MCF 10A (cell line): Measurements from ENCODE around the gene CCDC88C. TPM values are rescaled to one million over a fixed set of nuclear protein-coding genes. Genes with fewer than 3 reads are reported as not detected.

Source experiments
- BruUV-seq: library from RNA; stranded (reverse); fragments of 400-500 nt; replicated peaks from 2 replicates; lab custom pipeline; 2021; lab: Mats Ljungman, UMichigan
- CTCF ChIA-PET: fragments of 300-600 bp; sonication (Branson Sonifier 250); formaldehyde crosslinking; extraction: SDS; loops from one replicate; lab custom pipeline; 2021; ENCODE audit warnings: antibody characterized with exemption, inconsistent platforms; lab: Yijun Ruan, JAX
- POLR2A ChIA-PET: fragments of 300-600, 350-650 bp; sonication (Branson Sonifier 250); formaldehyde crosslinking; extraction: SDS; loops from one replicate; lab custom pipeline; 2020; ENCODE audit warnings: antibody characterized with exemption, inconsistent platforms; lab: Yijun Ruan, JAX
- DNase-seq: peaks from one replicate; pipeline ENCODE4 v3.0.0-alpha.2; 2018; ENCODE audit not compliant: unreplicated experiment
- H3K27ac Mint-ChIP-seq: one replicate; pipeline ENCODE4 v1.8.0; 2022; ENCODE audit warnings: mild to moderate bottlenecking, low read depth, mixed read lengths; ENCODE audit not compliant: unreplicated experiment
- H3K27me3 Mint-ChIP-seq: one replicate; pipeline ENCODE4 v1.8.0; 2022; ENCODE audit warnings: mixed read lengths; ENCODE audit not compliant: insufficient read depth, unreplicated experiment
- H3K36me3 Mint-ChIP-seq: one replicate; pipeline ENCODE4 v1.8.0; 2022; ENCODE audit warnings: mild to moderate bottlenecking, moderate library complexity, mixed read lengths; ENCODE audit not compliant: insufficient read depth, unreplicated experiment
- H3K4me1 Mint-ChIP-seq: one replicate; pipeline ENCODE4 v1.8.0; 2022; ENCODE audit warnings: mixed read lengths; ENCODE audit not compliant: insufficient read depth, unreplicated experiment
- H3K4me3 Mint-ChIP-seq: one replicate; pipeline ENCODE4 v1.8.0; 2022; ENCODE audit warnings: mild to moderate bottlenecking, moderate library complexity, mixed read lengths; ENCODE audit not compliant: unreplicated experiment
- H3K9me3 Mint-ChIP-seq: one replicate; pipeline ENCODE4 v1.8.0; 2022; ENCODE audit warnings: mixed read lengths; ENCODE audit not compliant: unreplicated experiment
- CTCF ChIP-seq: fragments of 200-600 bp; IDR thresholded peaks from one replicate; pipeline ENCODE4 v1.8.0; 2022; ENCODE audit warnings: antibody characterized with exemption, mild to moderate bottlenecking; ENCODE audit not compliant: unreplicated experiment
- intact Hi-C: fragments of 100-400 bp; cut with micrococcal nuclease; formaldehyde crosslinking; loops from 2 replicates; pipeline ENCODE4 v1.14.1; 2022
- total RNA-seq: library from RNA; stranded (reverse); gene quantifications from 2 replicates; pipeline ENCODE4 v1.2.3, GENCODE V29; 2022

Gene CCDC88C
- total RNA-seq, 1 experiment from 2014 or later, result 19.7 TPM

GRCh38 chr14:91307652-91308051, 110.0 kb downstream of the CCDC88C start:
- intact Hi-C loops, result no loop called here
- ChIA-PET CTCF (interaction anchor here (0.7 to 1.0 kb wide), 2 partner anchors 16 to 17 kb away, joined by 3 to 4 read pairs; no protein-coding TSS in a partner anchor), POLR2A (no interaction called here)
- Mint-ChIP-seq H3K27ac (no peak overlapping the region), H3K4me3 (no peak overlapping the region), H3K9me3 (no peaks in the 10 kb centered on the region), H3K4me1 (no peaks in the 10 kb centered on the region), H3K36me3 (peaks cover 14% of the 10 kb centered on the region), H3K27me3 (no peaks in the 10 kb centered on the region)
- DNase-seq, result no peak
- no TSS peak for BruUV-seq
- TF ChIP-seq CTCF, result no peak

GRCh38 chr14:91307046-91307445, 110.6 kb downstream of the CCDC88C start:
- CTCF ChIA-PET, result interaction anchor here (0.7 kb wide), 1 partner anchor 17 kb away, joined by 3 read pairs; no protein-coding TSS in a partner anchor
- H3K4me1 Mint-ChIP-seq, result no peaks in the 10 kb centered on the region
- H3K36me3 Mint-ChIP-seq, result peaks cover 8% of the 10 kb centered on the region
- intact Hi-C loops, result no loop called here
- H3K27ac Mint-ChIP-seq, result no peak overlapping the region
- no TSS peak for BruUV-seq
- DNase-seq, result no peak
- H3K27me3 Mint-ChIP-seq, result no peaks in the 10 kb centered on the region
- TF ChIP-seq CTCF, result no peak
- no peak overlapping the region for H3K4me3 Mint-ChIP-seq
- no peaks in the 10 kb centered on the region for H3K9me3 Mint-ChIP-seq
- POLR2A ChIA-PET, result interaction anchor here (0.6 kb wide), 1 partner anchor 1071 kb away, joined by 3 read pairs; no protein-coding TSS in a partner anchor

- Mint-ChIP-seq H3K27ac (no peak overlapping the region), H3K4me3 (no peak overlapping the region), H3K36me3 (peaks cover 7% of the 10 kb centered on the region), H3K4me1 (no peaks in the 10 kb centered on the region), H3K9me3 (no peaks in the 10 kb centered on the region), H3K27me3 (no peaks in the 10 kb centered on the region)
- no peak for DNase-seq
- BruUV-seq, result no TSS peak
- intact Hi-C loops, result no loop called here
- TF ChIP-seq CTCF, result no peak
- ChIA-PET POLR2A (no interaction called here), CTCF (interaction anchor here (0.6 kb wide), 2 partner anchors 39 to 595 kb away, joined by 3 to 4 read pairs; no protein-coding TSS in a partner anchor)
Observed at GRCh38 chr14:91306547-91306946, 111.1 kb downstream of the CCDC88C start.

GRCh38 chr14:91305650-91306431, 111.8 kb downstream of the CCDC88C start:
- Mint-ChIP-seq H3K36me3 (peaks cover 7% of the 10 kb centered on the region), H3K27me3 (no peaks in the 10 kb centered on the region), H3K9me3 (no peaks in the 10 kb centered on the region), H3K27ac (no peak overlapping the region), H3K4me3 (no peak overlapping the region), H3K4me1 (no peaks in the 10 kb centered on the region)
- DNase-seq, result no peak
- CTCF ChIA-PET, result interaction anchor here (0.6 to 1.3 kb wide), 4 partner anchors 19 to 595 kb away, joined by 3 to 4 read pairs (median 4); no protein-coding TSS in a partner anchor
- POLR2A ChIA-PET, result no interaction called here
- no TSS peak for BruUV-seq
- TF ChIP-seq CTCF, result no peak
- intact Hi-C loops, result no loop called here
